Muscle of back (tissue), 11 donors: ENCODE data around the gene TEDC1. TPM values are rescaled to one million over a fixed set of nuclear protein-coding genes. Genes with fewer than 3 reads are reported as not detected.

Source experiments
- DNase-seq, 3 donors: peaks; one replicate each; pipeline versions ENCODE4 v3.0.0 to v3.0.0-alpha.2; 2013
- polyA plus RNA-seq, 10 donors: library from polyadenylated mRNA; unstranded; fragments of 120-200 nt; gene quantifications; one replicate each; pipeline ENCODE4 v1.2.1, GENCODE V29; 2013; ENCODE audit not compliant: insufficient read length in 10 of 10

The TEDC1 gene
- polyA plus RNA-seq, 10 donors: 3.4 to 8.7 (median 5.9) TPM

DNA sequence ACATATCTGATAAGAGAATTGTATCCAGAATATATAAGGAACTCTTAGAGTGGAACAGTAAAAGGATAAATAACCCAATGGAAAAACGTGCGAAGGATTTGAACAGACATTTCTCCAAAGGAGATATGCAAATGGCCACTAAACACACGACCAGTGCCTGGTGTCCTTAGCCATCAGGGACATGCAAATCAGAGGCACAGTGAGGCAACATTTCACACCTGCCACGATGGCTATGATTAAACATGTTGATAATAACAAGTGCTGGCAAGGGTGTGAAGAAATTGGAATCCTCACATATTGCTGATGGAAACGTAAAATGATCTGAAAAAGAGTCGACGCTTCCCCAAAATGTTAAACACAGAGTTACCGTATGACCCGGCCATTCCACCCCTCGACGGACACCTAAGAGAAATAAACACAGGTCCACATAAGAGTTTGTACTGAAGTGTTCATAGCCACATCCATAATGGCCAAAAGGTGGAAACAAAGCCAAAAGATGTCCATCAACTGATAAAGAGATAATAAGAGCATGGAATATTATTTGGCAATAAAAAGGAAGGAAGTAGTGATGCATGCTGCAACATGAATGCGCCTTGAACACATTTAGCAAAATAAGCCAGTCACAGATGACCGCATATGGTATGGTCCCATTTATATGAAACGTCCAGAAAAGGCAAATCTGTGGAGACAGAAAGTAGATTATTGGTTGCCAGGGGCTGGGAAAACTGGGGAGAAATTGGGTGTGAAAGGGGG lies 29.1 kb downstream of the TEDC1 start:
- DNase-seq: no peak

DNA sequence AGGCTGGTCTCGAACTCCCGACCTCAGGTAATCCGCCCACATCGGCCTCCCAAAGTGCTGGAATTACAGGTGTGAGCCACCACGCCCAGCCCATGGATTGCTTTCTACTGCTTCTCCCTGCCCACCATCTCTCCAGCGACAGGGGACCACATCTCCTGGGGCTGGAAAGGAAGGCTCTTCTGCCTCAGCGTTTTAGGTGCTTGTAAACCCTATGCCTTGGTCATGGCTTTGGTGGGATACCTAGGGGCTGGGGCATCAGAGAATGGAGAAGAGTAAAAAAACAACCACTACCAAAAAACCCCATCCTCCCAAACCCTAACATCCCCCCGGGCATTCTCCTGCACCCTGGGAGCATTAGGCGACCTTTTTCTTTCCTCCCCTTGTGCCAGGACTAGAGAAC lies 34.3 kb downstream of the TEDC1 start:
- DNase-seq: no peak

DNA sequence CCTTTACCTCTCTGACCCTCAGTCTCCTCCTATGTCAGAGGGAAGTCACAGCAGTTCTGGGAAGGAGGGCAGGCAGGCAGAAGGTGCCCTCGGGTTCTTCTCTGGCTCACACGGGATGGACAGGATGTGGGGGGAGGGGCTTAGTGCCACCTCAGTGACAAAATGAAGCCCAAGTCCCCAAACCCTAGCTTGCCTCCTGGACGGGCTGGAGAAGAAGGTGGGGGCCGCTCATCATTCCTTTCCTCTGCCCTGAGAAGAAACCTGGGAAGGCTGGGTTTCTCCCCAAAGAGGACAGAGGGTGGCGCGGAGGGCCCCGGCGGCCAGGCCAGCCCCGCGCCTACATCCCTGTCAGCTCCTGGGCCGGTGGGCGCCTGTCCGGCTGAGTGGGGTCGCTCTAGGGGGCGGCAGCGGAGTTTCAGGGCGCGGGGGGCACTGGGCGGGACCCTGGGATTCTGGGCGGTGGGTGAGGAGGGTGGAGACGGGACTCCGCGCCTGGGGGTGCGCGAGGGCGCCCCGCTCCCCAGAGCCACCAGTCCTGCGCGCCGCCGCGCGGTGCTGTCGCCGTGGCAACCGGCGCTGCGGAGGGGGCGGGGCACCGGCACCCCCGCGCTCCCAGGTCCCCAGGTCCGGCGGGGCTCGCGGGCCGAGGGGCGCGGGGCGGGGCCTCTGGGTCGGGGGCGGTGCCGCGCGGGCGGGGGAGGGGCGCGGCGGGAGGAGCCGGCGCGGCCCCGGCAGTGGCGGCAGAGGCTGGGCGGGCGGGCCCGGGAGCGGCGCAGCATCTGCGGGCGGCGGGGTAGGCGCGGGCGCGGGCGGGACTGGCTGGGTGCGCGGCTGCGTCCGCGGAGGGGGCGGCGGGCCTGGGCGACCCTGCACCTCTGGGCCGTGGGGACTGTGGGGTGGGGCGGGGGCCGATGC lies 35.1 kb downstream of the TEDC1 start, which contains the start of gene TMEM121:
TSS of gene TMEM121 (plus strand) at position 723 of the 915 bp plus-strand sequence. CDS start 2,252 bp downstream, outside the sequence.
- peak in 1 of 3 donors; percentile 41 for DNase-seq

DNA sequence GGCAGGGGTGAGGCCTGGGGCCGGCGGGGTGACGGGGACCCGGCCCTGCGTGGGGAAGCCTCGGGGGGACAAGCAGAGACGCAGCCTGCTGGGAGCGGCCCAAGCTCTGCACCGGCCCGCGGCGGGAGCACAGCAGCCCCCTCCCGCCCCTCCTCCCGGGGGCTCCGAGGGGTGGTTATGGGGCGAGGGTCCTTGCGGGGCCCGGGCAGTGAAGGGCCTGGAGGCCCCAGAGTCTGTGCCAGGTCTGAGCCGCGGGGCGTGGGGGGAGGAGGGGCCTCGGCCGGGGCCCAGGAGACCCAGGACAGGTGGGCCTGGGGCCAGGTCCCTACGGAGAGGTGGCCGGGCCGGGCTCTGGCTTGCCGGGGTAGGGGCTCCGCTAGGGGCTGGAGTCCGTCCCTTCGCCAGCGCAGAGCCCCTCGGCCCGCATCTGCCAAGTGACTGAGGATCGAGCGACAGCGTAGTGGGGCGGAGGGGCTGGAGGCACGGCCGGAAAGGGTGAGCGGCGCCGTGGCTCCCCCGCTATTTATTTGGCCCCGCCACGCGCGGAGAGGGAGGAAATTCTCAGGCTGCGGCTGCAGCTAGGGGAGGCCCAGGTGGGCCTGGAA lies 35.8 kb downstream of the TEDC1 start:
- DNase-seq: peak in 1 of 3 donors; percentile 41

DNA sequence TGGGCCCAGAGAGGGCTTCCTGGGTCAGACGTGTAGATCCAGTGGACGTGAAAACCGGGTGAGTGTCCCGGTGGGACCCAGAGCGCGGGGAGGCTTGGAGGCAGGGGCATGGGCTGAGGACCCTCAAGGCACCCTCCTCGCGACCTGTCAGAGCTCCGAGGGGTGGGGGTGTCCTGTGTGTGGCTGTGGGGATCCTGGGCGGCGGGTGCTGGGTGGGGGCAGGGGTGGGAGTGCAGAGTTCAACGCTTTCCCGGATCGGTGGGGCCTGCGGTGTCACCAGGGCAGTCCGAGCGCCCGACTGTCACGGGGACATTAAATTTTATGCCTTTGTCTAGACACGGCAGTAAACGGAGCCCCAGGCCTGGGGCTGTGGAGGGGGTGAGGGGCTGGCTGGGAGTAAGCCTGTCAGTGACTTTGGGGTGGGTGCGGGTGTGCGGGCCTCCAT lies 36.4 kb downstream of the TEDC1 start:
- no peak for DNase-seq

DNA sequence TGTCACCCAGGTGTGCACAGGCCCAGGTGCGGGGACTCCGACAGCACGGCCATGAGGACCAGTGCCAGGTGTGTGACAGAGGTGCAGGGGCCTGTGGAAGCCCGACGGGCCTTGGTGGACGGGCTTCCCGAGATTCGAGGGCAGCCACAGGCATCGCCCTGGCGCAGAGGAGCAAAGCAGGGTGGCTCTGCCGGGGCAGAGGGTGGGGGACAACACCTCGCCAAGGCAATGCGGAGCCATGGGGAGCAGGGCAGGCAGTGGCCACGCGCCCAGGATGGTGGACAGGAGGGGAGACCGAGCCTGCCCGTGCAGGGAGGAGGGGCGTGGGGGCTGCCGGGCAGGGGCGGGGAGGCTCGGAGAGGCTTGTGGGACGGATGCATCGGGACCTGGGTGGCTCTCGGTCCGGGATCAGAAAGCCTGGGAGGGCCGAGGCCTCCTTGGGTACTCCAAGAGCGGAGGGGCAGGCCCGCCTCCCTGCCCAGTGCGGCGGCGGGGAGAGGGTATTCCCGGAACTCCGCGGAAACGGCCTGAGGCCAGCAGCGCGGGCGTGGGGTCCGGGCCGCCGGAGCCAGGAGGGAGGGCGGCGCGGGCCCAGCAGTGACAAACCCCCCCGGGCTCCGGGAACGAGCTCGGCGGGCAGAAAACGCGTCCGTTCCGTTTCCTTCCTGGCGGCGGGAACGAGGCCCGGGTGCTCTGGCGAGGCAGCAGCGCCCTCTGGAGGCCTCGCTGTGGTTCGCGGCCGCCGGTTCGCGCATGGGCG lies 37.0 kb downstream of the TEDC1 start:
- DNase-seq: peak; percentile 67 to 93 (median 87)

DNA sequence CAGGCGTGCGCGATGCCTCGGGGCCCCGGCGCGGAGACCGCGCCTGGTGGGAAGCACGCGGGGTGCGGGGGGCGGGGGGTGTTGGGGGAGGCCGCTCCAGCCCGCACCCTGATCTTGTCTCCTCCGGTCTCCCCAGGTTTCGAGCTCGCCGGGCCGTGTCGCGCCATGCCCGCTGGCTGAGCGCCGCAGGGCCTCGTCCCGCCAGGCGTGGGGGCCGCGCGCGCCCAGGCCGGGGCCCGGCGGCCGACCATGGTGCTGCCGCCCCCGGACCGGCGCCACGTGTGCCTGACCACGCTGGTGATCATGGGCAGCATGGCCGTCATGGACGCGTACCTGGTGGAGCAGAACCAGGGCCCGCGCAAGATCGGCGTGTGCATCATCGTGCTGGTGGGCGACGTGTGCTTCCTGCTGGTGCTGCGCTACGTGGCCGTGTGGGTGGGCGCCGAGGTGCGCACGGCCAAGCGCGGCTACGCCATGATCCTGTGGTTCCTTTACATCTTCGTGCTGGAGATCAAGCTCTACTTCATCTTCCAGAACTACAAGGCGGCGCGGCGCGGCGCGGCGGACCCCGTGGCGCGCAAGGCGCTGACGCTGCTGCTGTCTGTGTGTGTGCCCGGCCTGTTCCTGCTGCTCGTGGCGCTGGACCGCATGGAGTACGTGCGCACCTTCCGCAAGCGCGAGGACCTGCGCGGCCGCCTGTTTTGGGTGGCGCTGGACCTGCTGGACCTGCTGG lies 37.7 kb downstream of the TEDC1 start:
- peak in 2 of 3 donors; percentile 23 to 72 for DNase-seq

DNA sequence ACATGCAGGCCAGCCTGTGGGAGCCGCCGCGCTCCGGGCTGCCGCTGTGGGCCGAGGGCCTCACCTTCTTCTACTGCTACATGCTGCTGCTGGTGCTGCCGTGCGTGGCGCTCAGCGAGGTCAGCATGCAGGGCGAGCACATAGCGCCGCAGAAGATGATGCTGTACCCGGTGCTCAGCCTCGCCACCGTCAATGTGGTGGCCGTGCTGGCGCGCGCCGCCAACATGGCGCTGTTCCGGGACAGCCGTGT lies 38.2 kb downstream of the TEDC1 start:
- DNase-seq: no peak

DNA sequence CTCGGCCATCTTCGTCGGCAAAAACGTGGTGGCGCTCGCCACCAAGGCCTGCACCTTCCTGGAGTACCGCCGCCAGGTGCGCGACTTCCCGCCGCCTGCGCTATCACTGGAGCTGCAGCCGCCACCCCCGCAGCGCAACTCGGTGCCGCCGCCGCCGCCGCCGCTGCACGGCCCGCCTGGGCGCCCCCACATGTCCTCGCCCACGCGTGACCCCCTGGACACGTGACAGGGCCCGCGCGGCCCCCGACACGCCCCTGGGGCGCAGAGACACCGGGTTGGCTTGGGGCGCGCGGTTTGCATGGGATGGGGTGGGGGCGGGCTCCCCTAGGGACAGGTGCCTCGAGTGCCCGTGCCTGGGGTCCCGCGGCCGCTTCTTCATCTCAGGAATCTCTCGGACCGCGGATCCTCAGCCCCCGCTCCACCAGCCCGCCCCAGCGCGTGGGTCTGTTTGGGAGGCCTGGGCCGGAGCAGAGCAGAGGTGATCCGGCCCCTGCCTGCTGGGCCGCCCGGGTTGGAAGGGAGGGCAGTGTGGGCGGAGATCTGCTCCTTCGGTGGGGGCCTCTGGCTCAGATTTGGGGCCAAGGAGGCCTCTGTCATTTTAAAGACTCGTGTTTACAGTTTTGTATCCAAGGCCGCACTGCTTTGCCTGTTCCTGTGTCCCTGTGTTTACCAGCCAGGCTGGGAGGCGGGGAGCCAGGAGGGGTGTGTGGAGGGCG lies 38.7 kb downstream of the TEDC1 start:
- DNase-seq: peak in 1 of 3 donors; percentile 44

DNA sequence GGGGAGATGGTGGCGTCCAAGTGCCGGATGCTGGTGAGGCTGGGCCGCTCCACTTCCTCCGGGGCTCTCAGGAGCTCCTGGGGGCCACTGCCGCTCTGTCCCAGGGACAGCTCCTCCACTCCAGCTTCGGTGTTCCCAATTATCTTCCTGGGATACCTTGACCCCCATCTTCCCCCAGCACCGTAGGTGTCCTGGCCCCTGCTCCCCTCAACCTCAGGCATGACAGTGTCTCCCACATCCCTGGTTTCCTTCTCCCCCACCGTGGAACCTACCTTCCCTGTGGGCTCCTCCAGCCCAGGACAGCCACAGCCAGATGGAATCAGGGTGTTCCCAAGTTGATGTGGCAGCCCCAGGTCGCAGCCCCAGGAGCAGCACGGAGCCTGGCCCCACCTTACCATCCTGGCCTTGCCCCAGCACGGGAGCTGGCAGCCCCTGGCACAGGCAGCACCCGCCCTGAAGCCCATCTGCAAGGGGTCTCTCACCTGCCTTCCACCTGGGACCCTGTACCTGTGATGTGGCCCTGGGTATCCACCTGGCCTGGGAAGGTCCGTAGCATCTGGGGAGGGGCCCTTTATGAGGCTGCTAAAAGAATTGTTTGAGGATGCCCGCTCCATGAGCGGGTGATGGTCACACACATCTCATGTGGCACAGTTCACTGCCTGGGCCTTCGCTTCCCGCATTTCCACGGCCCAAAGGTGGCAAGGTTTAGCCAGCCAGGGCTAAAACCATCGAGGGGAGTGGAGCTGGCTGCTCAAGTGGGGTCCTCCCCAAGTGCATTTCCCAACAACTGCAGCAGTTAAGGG lies 39.4 kb downstream of the TEDC1 start:
- DNase-seq: no peak

DNA sequence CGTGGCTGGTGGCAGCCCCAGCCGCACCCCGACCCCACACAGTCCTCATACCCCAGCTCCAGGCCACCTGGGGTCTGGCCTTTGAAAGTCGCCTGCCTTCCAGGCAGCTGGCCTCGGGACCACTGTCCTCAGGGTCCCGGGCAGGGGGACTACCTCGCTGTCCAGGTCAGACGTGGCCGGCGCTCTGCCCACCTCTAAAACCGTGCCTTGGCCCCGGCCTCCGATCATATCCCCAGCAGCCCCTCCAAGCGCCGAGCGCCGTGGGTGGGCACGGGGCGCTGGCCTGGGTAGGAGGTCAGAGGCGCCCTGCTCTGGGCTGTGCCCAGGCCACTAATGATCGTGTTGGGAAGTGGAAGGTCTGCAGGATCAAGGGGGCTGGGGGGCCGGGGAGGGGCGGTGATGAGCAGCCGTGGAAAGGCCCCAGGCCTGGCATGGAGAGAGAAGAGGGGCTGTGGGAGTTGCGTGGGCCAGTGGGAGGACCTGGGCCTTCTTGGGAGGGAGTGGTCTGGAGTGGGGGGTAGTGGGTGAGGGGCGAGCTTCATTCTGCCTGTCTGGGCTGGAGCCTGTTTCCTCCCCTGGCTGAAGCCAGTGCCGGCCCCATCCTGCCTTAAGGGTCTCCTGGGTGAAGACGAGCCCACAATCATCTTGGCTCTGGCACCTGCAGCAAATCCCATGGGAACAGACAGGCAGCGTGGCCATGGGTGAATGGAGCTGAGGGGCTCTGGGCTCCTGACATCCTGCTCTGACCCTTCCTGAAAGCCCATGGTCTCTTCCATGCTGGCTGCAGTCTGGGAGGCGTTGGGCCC lies 40.2 kb downstream of the TEDC1 start:
- DNase-seq: no peak

DNA sequence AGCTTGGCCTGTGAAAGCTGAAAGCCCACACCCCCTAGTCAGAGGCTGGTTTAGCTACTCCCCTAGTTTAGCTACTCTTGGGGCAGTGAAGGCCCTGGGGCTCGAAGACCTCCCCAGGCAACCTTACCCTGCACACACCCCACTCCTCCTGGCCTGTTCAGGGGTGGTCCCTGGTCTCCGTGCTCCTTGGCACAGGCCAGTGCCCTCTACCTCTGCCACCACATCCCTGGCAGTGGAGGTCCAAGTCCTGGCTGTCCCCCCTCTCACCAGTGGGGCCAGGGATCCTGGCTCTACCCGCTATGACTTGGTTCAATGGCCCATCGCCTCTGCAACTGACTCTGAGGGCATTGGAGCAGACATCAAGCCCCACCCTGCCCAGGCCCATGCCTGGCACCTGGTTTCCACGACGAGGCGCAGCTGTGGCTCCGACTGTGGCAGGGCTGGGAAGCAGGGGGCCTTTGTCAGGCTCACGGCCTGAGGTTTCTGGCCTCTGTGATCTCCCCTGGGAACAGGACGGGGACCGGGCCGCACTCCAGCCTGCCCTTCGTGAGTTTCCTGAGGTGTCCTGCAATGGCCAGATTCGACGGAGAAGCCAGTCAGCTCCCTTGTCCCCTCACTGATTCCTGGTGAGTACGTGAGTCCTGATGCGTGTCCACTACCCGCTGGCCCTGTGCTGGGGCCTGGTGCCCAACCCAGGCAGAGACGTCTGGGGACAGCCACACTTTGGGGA lies 41.0 kb downstream of the TEDC1 start:
- DNase-seq: no peak

DNA sequence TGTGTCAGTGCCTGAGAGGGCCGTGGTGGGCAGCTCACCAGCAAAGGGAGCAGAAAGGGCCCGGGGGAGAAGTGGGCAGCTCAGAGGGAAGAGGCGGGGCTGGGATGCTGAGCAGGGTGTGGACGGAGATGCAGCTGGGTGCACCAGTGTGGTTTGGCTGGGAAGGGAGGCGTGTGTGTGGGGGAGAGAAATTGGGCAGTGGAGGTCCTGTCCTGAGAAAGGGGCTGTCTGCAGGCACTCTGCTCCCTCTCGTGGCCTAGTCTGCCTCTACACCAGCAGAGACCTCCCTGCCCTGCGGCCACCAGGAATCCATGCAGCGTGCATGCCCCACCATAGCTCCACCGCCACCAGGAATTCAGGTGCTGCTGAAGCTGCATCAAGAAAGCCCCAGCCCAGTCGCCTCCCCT lies 41.7 kb downstream of the TEDC1 start:
- DNase-seq: peak in 1 of 3 donors; percentile 46

DNA sequence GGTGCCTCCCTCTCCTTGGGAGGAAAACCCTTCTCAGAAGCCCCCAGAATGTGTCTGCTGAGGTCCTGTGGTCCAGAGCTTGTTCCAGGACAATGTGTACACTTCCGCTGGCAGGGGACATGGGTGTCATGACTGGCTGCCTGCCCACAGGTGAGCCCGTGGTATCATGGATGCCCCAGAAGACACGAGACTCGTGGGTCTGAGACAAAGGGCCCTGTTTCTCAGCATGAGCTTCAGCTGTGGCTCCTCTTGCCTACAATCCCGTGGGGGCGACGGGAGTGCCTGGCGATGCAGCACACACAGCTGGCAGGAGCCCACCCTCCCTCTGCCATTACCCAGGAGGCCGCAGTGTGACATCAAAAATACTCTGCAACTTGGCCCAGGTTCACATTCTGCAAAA lies 42.3 kb downstream of the TEDC1 start:
- no peak for DNase-seq

DNA sequence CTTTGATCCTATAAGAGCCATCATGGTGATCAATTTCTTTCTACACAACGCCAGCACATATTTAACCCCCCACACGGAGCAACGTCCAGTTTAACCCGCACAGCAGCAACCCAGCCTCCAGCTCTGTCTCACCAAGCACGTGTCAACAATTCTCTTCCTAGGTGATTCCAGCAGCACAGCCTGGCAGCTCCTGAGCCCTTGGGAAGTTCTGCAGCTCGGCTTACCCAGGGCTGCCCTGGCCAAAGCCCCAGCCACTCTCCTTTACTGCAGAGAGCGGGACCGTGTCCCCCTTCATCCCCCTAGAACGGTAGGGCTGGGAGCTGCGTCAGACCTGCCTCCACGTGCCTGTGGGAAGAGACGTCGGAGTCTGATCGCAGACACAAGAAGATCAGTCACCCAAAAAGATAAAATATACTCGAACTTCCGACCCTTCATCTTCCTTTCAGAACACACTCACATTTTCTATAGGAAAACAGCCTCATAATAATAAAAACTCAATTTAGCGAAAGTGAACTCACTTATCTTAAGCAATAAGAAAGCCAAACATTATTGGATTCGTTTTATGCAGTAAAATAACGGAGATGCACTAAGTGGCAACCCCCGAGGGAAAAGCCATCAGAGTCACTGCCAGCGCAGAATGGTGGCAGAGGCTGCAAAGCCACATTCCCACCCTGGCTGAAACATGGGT lies 42.9 kb downstream of the TEDC1 start:
- DNase-seq: no peak

DNA sequence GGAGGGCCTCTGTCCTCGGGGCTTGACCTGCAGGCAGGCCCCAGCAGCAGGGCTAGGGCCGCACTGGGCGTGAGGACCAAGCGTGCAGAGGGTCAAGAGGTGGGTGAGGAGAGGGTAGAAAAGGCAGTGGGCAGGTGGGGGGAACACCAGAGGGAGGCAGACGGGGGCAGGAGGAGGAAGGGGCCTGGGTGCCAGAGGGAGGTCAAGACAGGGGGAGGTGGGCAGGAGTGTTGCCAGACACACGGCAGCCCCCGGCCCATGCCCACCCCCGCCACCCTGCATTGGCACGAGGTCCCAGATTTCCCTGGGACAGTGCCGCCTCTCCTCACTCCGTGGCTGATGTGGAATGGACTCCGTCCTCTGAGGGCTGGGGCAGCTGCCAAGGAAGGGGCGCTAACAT lies 43.5 kb downstream of the TEDC1 start:
- DNase-seq: no peak

DNA sequence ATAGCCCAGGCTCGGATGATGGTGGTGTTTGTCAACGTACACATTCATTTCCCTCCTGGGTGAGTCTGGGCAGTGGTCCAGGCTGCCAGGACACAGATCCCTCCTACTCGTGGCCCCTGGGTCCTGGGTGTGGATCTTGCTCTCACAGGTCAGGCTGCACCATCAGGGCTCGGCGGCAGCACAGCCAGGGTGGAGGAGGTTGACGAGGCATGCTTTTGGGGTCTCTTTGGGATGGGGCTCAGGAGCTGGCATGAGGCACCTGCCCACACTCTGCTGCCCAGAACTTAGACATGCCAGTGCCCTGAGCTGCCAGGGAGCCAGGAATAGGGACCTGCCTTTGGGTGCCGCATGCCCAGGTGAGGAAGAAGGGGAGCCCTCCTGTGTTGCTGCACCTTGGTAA lies 45.0 kb downstream of the TEDC1 start:
- DNase-seq: no peak
